Neural cell (in vitro differentiated cells): ENCODE measurements around the gene PSEN1.

Experiments used
- CTCF ChIP-seq: fragments of 450-650 bp; IDR thresholded peaks from 2 replicates; pipeline ENCODE4 v1.5.1; 2014; ENCODE audit warnings: antibody characterized with exemption, mild to moderate bottlenecking, moderate library complexity; ENCODE audit not compliant: poor library complexity, severe bottlenecking
- EZH2 ChIP-seq: fragments of 200-600, 300-800 bp; shearing (Covaris generic), sonication (generic); IDR thresholded peaks from 2 replicates; pipeline ENCODE4 v1.6.1; 2014; ENCODE audit warnings: antibody characterized with exemption, low read length, borderline replicate concordance, mild to moderate bottlenecking; ENCODE audit not compliant: insufficient read depth, poor library complexity, severe bottlenecking
- RAD21 ChIP-seq: fragments of 450-650 bp; conservative IDR thresholded peaks from 2 replicates; pipeline ENCODE4 v1.6.1; 2014; ENCODE audit warnings: antibody characterized with exemption, mild to moderate bottlenecking, moderate library complexity
- REST ChIP-seq: IDR thresholded peaks from 2 replicates; pipeline ENCODE4 v1.6.1; 2012; ENCODE audit warnings: borderline replicate concordance
- SMC3 ChIP-seq: fragments of 450-650 bp; conservative IDR thresholded peaks from 2 replicates; pipeline ENCODE4 v1.6.1; 2014; ENCODE audit warnings: antibody characterized with exemption, mild to moderate bottlenecking, moderate library complexity; ENCODE audit not compliant: poor library complexity

GRCh38 chr14:73149753-73150152 is 13.4 kb downstream of the PSEN1 start:
- no peak for TF ChIP-seq CTCF
- TF ChIP-seq RAD21 = no peak
- no peak for TF ChIP-seq REST
- TF ChIP-seq EZH2 = no peak
- no peak for TF ChIP-seq SMC3
